ENCODE data around the gene TDRD12. TPM values are rescaled to one million over a fixed set of nuclear protein-coding genes. Genes with fewer than 3 reads are reported as not detected.
"Not testable (repeated sequence)": the region's sequence is repeated elsewhere in the genome, so short reads cannot be mapped to it uniquely, and the experiment has no call there.

The TDRD12 gene
- polyA plus RNA-seq, 3 donors, result 0.05 TPM; not detected in 2

DNA sequence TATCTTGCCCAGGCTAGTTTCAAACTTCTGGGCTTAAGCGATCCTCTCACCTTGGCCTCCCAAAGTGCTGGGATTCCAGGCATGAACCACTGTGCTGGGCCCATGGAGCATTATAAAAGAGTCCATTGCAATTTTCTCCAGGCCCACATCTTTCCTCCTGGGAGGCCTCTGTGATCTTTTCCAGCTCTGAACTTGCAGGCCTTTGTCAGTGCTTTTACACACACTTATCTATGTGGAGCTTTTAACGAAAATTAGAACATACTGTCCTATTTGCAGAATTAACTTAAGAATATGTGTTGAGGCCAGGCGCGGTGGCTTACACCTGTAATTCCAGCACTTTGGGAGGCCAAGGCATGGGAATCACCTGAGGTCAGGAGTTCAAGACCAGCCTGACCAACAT is 23.9 kb downstream of the TDRD12 start:
- Mint-ChIP-seq H3K9me3 (no peaks in the 10 kb centered on the region), H3K27me3 (ENCODE audit: low read depth in 3 of 3) (peaks cover 3 to 7% (median 5%) of the 10 kb centered on the region in 3 donors), H3K27ac (no peak overlapping the region), H3K4me1 (no peaks in the 10 kb centered on the region), H3K4me3 (no peak overlapping the region), H3K36me3 (no peaks in the 10 kb centered on the region)
- intact Hi-C loops (cut with micrococcal nuclease), result no loop called here
- no peaks in the 10 kb centered on the region for H3K36me3 ChIP-seq (replicated peaks in 1 of 2; ENCODE audit: control insufficient read depth in 1 of 2, insufficient read depth in 2 of 2, low read length in 2 of 2)
- no peaks in the 10 kb centered on the region for H3K9me3 ChIP-seq (replicated peaks in 1 of 2; ENCODE audit: control insufficient read depth in 1 of 2, insufficient read depth in 1 of 2, low read length in 2 of 2)
- H3K4me1 ChIP-seq (ENCODE audit: control insufficient read depth in 1 of 2, insufficient read depth in 2 of 2, low read length in 2 of 2), result no peaks in the 10 kb centered on the region
- H3K27me3 ChIP-seq (ENCODE audit: control insufficient read depth in 2 of 2, insufficient read depth in 2 of 2, low read length in 2 of 2), result peaks cover 0 to 12% of the 10 kb centered on the region in 2 donors
- no peak for TF ChIP-seq CTCF (IDR thresholded peaks at IDR 0.05)
- no peak overlapping the region for H3K9ac ChIP-seq (ENCODE audit: insufficient read depth, low read length, poor library complexity, severe bottlenecking)
- no peak overlapping the region for H3K4me2 ChIP-seq (replicated peaks; ENCODE audit: extremely low read depth, low read length, poor library complexity, severe bottlenecking)
- H3K27ac ChIP-seq (ENCODE audit: low read depth in 1 of 2, low read length in 2 of 2), result no peak overlapping the region
- no peak overlapping the region for H3K4me3 ChIP-seq (replicated peaks in 1 of 3; ENCODE audit: low read depth in 2 of 3, low read length in 3 of 3)
- no peak overlapping the region for H2AFZ ChIP-seq (ENCODE audit: insufficient read depth, low read depth, low read length, poor library complexity, severe bottlenecking)
- DNase-seq, result no peak
- H3K79me2 ChIP-seq (ENCODE audit: insufficient read depth, low read length), result no peaks in the 10 kb centered on the region
- no peaks in the 10 kb centered on the region for H4K20me1 ChIP-seq (ENCODE audit: insufficient read depth, low read length)
- WGBS (ENCODE audit: insufficient coverage), result 97% methylated on average over 3 of the region's 4 CpGs

DNA sequence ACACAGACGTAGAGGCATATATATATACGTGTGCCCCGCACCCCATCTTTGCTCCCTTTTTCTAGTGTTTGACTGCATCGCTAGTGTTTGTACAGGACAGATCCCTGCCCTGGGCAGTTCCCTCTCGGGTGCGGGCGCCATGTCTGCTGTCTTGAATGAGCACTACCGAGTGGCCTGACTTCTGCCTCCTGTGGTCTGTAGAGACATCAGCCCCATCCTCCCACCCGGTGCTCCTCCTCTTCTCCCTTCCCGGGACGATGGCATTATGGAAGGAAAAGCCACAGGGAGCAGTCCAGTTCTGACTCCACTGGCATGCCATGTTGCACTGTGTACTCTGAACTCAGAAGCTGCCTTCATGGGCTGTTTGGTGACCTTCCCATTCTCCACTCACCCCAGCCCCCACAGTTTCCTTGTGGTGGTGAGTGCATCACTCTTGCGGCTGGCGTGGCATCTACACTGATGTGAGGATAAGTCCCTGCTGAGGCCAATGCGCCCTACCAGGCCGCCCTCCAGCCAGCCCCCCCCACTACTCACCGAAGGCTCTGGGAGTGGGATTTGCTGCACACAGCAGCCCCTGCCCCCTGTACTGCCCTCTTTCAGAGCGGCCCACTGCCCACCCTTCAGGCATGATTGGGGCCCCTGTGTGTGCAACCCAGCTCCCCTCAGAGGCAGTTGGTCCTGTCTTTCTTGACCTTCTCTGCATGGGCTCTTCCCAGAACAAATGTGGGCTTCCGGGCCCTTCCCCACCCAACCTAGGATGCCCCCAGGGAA is 25.2 kb downstream of the TDRD12 start:
- H3K4me1 ChIP-seq (ENCODE audit: control insufficient read depth in 1 of 2, insufficient read depth in 2 of 2, low read length in 2 of 2), result no peaks in the 10 kb centered on the region
- H3K4me2 ChIP-seq (replicated peaks; ENCODE audit: extremely low read depth, low read length, poor library complexity, severe bottlenecking), result no peak overlapping the region
- intact Hi-C loops (cut with micrococcal nuclease), result no loop called here
- WGBS (ENCODE audit: insufficient coverage), result 95% methylated on average over 14 of the region's 18 CpGs
- no peak overlapping the region for H3K4me3 Mint-ChIP-seq
- H3K36me3 ChIP-seq (replicated peaks in 1 of 2; ENCODE audit: control insufficient read depth in 1 of 2, insufficient read depth in 2 of 2, low read length in 2 of 2), result no peaks in the 10 kb centered on the region
- H3K27me3 ChIP-seq (ENCODE audit: control insufficient read depth in 2 of 2, insufficient read depth in 2 of 2, low read length in 2 of 2), result peaks cover 0 to 12% of the 10 kb centered on the region in 2 donors
- no peak overlapping the region for H3K27ac ChIP-seq (ENCODE audit: low read depth in 1 of 2, low read length in 2 of 2)
- no peaks in the 10 kb centered on the region for H3K79me2 ChIP-seq (ENCODE audit: insufficient read depth, low read length)
- no peaks in the 10 kb centered on the region for H3K9me3 ChIP-seq (replicated peaks in 1 of 2; ENCODE audit: control insufficient read depth in 1 of 2, insufficient read depth in 1 of 2, low read length in 2 of 2)
- H3K9me3 Mint-ChIP-seq, result no peaks in the 10 kb centered on the region
- H3K36me3 Mint-ChIP-seq, result no peaks in the 10 kb centered on the region
- no peaks in the 10 kb centered on the region for H3K4me1 Mint-ChIP-seq
- H3K27me3 Mint-ChIP-seq (ENCODE audit: low read depth in 3 of 3), result peaks cover 3 to 14% (median 12%) of the 10 kb centered on the region in 3 donors
- H3K27ac Mint-ChIP-seq, result no peak overlapping the region
- H3K4me3 ChIP-seq (replicated peaks in 1 of 3; ENCODE audit: low read depth in 2 of 3, low read length in 3 of 3), result no peak overlapping the region
- H2AFZ ChIP-seq (ENCODE audit: insufficient read depth, low read depth, low read length, poor library complexity, severe bottlenecking), result no peak overlapping the region
- H3K9ac ChIP-seq (ENCODE audit: insufficient read depth, low read length, poor library complexity, severe bottlenecking), result no peak overlapping the region
- no peak for DNase-seq
- H4K20me1 ChIP-seq (ENCODE audit: insufficient read depth, low read length), result no peaks in the 10 kb centered on the region
- TF ChIP-seq CTCF (IDR thresholded peaks at IDR 0.05), result no peak

GRCh38 chr19:32745594-32746251 is 26.2 kb downstream of the TDRD12 start:
- H3K9ac ChIP-seq (ENCODE audit: insufficient read depth, low read length, poor library complexity, severe bottlenecking); H3K4me2 ChIP-seq (replicated peaks; ENCODE audit: extremely low read depth, low read length, poor library complexity, severe bottlenecking); intact Hi-C loops (cut with micrococcal nuclease); H3K27ac Mint-ChIP-seq; H3K4me3 ChIP-seq (replicated peaks in 1 of 3; ENCODE audit: low read depth in 2 of 3, low read length in 3 of 3); DNase-seq; H2AFZ ChIP-seq (ENCODE audit: insufficient read depth, low read depth, low read length, poor library complexity, severe bottlenecking); H3K79me2 ChIP-seq (ENCODE audit: insufficient read depth, low read length); H3K4me1 Mint-ChIP-seq; H3K36me3 Mint-ChIP-seq; H3K4me3 Mint-ChIP-seq; H3K36me3 ChIP-seq (replicated peaks in 1 of 2; ENCODE audit: control insufficient read depth in 1 of 2, insufficient read depth in 2 of 2, low read length in 2 of 2); H3K9me3 ChIP-seq (replicated peaks in 1 of 2; ENCODE audit: control insufficient read depth in 1 of 2, insufficient read depth in 1 of 2, low read length in 2 of 2); H3K27ac ChIP-seq (ENCODE audit: low read depth in 1 of 2, low read length in 2 of 2); H4K20me1 ChIP-seq (ENCODE audit: insufficient read depth, low read length); H3K9me3 Mint-ChIP-seq; H3K4me1 ChIP-seq (ENCODE audit: control insufficient read depth in 1 of 2, insufficient read depth in 2 of 2, low read length in 2 of 2): not testable (repeated sequence)
- peaks cover 2 to 12% of the 10 kb centered on the region in 2 donors for H3K27me3 ChIP-seq (ENCODE audit: control insufficient read depth in 2 of 2, insufficient read depth in 2 of 2, low read length in 2 of 2)
- WGBS (ENCODE audit: insufficient coverage), result 0% methylated on average over 2 of the region's 2 CpGs
- peaks cover 3 to 16% (median 10%) of the 10 kb centered on the region in 3 donors for H3K27me3 Mint-ChIP-seq (ENCODE audit: low read depth in 3 of 3)
